ENCODE data around the gene ERBB4.

- TF ChIP-seq, protein P1, sequence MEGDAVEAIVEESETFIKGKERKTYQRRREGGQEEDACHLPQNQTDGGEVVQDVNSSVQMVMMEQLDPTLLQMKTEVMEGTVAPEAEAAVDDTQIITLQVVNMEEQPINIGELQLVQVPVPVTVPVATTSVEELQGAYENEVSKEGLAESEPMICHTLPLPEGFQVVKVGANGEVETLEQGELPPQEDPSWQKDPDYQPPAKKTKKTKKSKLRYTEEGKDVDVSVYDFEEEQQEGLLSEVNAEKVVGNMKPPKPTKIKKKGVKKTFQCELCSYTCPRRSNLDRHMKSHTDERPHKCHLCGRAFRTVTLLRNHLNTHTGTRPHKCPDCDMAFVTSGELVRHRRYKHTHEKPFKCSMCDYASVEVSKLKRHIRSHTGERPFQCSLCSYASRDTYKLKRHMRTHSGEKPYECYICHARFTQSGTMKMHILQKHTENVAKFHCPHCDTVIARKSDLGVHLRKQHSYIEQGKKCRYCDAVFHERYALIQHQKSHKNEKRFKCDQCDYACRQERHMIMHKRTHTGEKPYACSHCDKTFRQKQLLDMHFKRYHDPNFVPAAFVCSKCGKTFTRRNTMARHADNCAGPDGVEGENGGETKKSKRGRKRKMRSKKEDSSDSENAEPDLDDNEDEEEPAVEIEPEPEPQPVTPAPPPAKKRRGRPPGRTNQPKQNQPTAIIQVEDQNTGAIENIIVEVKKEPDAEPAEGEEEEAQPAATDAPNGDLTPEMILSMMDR (conservative IDR thresholded peaks at IDR 0.05; ENCODE audit: low read length) = no peak
- no peak for TF ChIP-seq EZH2phosphoT487 (IDR thresholded peaks at IDR 0.05; ENCODE audit: borderline replicate concordance, low read depth, low read length)
Measured at GRCh38 chr2:212176151-212176550, 362.5 kb downstream of the ERBB4 start.
